GM12864 (cell line): Measurements from ENCODE around the gene SEPSECS.
A peak's percentile ranks its signal among the peaks of the same experiment; 100 is the strongest.

Experiments
- DNase-seq: peaks from one replicate; pipeline ENCODE4 v3.0.0-alpha.2; 2011; ENCODE audit warnings: low read depth
- H3K4me3 ChIP-seq: 2 replicates; pipeline ENCODE4 v1.5.1; 2011; ENCODE audit warnings: mild to moderate bottlenecking, low read depth, low read length, control low read depth
- TF ChIP-seq, protein P1 (sequence below): IDR thresholded peaks from 2 replicates; pipeline ENCODE4 v1.5.1; 2011; ENCODE audit warnings: low read depth, mild to moderate bottlenecking, moderate library complexity, low read length, control low read depth, inconsistent platforms; ENCODE audit errors: missing control alignments

The SEPSECS gene

DNA sequence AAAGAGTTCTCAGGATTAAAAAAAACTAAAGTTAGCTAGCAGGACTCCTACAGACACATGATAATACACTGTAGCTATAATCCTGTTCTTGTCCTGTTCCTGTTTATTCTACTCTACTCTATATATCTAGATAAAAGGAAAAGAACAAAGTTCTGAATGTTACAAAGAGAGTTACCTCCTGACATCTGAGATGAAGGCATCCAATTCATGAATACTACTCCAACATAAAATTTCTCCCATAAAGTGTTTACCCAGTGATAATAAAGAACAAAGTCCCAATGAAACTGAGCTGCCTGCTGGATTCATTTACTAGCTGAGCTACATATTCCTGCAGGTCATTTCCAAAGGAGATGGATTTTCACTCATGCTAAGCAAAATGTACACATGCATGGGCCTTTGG lies 27.1 kb downstream of the SEPSECS start:
- no peak overlapping the region for H3K4me3 ChIP-seq
- TF ChIP-seq, protein P1, sequence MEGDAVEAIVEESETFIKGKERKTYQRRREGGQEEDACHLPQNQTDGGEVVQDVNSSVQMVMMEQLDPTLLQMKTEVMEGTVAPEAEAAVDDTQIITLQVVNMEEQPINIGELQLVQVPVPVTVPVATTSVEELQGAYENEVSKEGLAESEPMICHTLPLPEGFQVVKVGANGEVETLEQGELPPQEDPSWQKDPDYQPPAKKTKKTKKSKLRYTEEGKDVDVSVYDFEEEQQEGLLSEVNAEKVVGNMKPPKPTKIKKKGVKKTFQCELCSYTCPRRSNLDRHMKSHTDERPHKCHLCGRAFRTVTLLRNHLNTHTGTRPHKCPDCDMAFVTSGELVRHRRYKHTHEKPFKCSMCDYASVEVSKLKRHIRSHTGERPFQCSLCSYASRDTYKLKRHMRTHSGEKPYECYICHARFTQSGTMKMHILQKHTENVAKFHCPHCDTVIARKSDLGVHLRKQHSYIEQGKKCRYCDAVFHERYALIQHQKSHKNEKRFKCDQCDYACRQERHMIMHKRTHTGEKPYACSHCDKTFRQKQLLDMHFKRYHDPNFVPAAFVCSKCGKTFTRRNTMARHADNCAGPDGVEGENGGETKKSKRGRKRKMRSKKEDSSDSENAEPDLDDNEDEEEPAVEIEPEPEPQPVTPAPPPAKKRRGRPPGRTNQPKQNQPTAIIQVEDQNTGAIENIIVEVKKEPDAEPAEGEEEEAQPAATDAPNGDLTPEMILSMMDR, result no peak
- DNase-seq, result no peak

DNA sequence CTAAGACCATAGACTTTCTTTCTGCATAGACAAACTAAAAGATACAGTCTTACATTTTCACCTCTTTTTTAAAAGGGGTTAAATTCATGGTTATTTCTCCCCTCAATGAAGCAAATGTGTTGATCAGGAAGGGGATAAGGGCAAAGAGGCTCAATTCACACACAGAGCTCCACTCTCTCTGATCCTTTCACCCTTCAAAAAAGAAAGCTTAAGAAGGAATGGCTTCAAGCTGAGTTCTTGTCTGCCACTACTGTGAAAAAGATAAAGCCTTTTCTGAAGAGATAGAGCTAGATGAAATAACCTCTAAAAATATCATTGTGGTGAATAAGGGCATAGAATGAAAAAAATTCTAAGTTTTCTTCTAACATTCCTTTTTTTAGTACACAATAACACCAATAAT lies 28.3 kb downstream of the SEPSECS start:
- no peak for DNase-seq
- TF ChIP-seq, protein P1, result no peak
- no peak overlapping the region for H3K4me3 ChIP-seq

GRCh38 chr4:25131381-25131780 lies 28.9 kb downstream of the SEPSECS start:
- TF ChIP-seq, protein P1, result no peak
- H3K4me3 ChIP-seq, result no peak overlapping the region
- no peak for DNase-seq

DNA sequence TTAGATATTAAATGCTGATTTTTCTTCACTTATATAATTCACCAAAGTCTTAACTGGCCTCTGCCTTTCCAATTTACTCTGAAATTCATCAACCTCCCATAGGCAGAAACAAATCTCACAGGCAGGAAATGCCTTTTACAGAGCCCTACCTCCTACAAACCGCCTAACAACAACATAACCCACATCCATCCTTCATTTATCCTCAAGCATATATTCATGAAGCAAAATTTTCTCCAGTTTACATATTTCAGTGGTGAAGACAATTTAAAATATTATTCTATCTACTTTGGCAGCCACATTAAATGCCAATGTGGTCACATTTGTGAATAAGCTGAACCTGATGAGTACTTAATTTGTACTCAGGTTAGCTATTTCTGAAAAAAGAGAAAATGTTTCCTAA lies 30.3 kb downstream of the SEPSECS start:
- TF ChIP-seq, protein P1, result no peak
- no peak for DNase-seq
- H3K4me3 ChIP-seq, result no peak overlapping the region

GRCh38 chr4:25128671-25129070 lies 31.6 kb downstream of the SEPSECS start:
- TF ChIP-seq, protein P1, result no peak
- no peak for DNase-seq
- no peak overlapping the region for H3K4me3 ChIP-seq

DNA sequence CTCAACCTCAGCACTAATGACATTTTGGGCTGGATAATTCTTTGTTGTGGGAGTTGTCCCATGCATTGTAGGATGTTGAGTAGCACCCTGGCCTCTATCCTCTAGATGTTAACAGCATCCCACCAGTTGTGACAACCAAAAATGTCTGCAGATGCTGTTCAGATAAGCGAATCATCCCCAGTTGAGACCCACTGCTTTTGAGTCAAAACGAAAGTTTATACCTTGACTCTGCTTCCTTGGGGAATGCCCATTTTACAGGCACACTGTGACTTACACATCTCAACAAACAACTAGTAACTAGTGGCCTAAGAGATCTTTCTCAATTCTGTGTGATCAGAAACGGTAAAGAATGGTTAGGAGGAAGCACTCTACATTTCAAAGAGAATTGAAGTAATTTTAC lies 37.0 kb downstream of the SEPSECS start:
- TF ChIP-seq, protein P1, result no peak
- no peak overlapping the region for H3K4me3 ChIP-seq
- peak; percentile 42 for DNase-seq

- H3K4me3 ChIP-seq, result no peak overlapping the region
- DNase-seq, result no peak
- TF ChIP-seq, protein P1, result no peak
These were observed 39.9 kb downstream of the SEPSECS start for GRCh38 chr4:25120146-25120940.
